CD4-positive, alpha-beta T cell treated with Interleukin-10 for 1 hour (primary cell): ENCODE measurements around the gene CERKL.

ENCODE experiments used
- DNase-seq: peaks from one replicate; pipeline ENCODE4 v3.0.0-alpha.2; 2020

CERKL gene

DNA sequence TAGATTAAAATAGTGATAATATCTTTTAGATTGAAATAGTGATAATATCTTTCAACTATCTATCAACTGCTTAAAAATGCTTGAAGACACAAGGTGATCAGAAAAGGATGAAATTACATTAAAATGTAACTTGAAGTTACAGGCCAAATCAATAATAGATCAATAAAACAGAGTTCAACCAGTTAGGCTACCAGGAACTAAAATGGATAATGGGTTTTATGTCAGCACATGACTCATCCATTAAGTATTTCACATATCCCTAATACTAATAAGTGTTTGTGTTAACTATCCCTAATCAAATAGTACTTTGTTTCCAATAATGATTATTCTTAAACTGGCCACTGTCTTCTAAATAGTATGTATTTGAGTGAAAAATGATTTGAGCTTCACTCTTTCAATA lies 33.7 kb downstream of the CERKL start:
- DNase-seq, result no peak

DNA sequence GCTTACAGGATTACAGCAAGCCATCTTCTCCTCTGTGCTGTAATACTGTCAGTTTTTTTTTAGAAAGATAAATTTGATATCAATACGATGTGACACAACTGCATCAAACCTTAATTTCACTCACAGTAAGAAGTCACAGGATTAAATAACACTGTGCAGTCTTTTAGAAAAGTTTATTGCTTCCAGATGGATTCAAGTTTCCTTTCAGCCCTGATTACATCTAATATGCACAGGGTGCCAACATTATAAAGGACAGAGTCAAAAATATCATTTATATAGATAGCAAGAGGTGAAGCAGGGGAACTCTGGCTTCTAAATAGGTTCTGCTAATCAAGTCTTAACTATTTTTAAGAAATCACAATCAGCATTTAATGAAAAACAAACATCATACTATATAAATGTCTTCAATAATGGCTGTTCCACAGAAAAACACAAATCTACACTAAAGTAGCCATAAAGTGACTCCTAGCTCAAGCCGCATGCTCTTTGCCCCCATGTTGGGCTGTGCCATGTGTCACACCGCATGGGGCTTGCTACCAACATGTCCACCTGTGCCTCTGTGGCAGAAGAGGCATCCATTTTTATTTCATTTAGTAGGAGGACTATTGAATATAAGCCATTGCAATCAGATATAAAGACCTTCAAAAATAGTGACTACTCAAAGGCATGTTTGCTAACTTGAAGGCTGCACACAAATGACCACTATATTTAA lies 35.0 kb downstream of the CERKL start:
- no peak for DNase-seq

DNA sequence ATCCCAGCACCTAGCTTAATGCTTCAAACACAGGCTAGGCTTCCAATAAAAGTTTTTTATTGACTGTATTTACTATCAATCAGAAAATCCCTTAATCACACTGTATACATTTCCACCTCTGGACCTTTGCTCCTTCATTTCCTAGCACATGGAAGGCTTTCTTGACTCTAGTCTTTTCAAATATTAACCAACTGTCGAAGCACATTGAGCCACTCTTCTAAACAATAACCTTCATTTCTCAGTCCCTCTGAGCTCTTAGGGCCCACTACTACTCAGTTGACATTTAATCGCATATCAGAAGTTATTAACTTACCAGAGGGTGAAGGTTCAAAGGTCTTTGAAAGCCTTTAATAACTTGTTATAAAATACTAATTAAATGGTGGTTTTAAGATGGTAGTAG lies 37.4 kb downstream of the CERKL start:
- DNase-seq, result no peak

DNA sequence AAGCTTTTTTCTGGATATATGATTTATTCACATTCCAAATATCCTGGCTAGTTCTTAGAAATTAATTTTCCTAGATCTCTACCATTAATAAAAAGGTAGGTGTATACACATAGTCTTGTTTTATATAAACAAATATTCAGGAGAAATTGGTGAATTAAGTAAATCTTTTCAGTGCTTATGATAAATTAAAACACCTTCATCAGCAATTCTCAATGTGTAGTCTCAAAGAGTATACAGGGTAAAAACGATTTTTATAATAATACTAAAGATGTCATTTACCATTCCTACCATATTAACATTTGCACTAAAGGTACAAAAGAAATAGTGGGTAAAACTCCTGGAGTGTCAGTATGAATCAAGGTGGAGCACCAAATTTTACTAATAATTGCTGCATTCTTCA lies 40.2 kb downstream of the CERKL start:
- no peak for DNase-seq

DNA sequence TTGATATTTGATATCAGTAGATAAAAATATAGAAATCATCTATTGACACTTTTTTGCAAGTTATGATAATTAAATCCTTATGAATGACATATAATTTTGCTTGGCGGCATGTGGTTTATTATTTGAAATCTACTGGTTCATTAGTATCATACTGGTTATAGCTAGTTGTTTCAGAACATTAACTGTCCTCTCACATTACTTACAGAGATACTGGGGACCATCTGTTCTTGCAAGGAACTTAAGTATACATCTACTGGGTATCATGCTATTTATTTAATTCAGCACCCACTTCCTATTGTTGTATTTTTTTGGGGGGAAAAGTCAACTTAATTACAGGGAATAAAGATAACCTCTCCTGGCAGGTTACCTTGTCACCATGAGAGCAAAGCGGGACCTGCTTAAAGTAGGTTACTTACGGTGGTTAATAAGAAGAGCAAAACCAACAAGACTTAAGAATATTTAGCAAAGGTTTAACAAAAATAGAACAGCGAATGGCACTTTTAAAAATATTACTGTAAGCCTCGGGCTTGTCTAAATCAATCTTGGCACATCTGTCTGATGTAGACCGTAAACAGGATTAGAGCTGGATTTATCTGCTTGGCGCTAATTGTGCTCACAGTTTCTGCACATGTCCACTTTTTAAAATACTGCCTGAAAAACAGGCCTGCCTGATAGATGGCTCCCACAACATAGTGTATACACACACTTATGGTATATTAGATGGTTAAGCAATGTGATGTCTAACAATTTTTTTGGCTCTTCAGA lies 41.8 kb downstream of the CERKL start:
- DNase-seq, result no peak

DNA sequence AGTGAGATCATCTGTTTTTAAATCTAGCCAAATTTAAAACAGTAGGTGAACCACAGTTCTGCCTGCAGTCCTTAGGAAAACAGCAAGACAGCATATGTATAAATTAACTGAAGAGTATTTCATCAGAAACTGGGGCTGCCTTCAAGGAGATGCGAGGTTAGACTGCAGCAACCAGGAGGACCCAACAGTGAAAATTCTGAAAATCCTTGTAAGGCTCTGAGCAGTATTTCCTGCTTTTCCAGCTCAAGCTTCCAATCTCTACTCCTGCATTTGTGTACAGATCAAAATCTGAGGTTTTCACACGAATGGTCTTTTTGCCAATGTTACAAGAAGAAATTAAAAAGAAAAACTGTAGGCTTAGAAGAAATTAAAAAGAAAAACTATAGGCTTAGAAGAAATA lies 43.7 kb downstream of the CERKL start:
- no peak for DNase-seq

- no peak for DNase-seq
Measured at GRCh38 chr2:181607629-181608590, 49.0 kb downstream of the CERKL start.

- DNase-seq, result no peak
Measured at GRCh38 chr2:181605889-181606837, 50.7 kb downstream of the CERKL start.

GRCh38 chr2:181602017-181602416 lies 54.9 kb downstream of the CERKL start:
- DNase-seq, result no peak

DNA sequence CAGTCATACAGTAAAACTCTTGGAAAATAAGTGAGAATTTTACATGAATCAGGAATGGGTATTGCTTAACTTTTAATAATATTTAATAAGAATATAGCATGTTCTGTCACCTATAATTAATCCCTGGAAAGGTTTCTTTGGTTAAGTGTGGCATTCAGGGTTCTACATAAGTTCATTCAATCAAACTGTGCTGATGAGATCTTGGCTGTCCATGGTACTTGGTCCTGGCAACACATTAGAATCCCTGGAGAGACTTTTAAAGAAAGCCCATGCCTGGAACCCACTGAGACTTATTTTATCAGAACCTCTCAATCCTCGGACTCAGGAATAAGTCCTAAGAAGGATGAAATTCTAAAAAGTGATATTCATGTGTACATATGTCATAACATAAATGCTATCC lies 60.3 kb downstream of the CERKL start:
- no peak for DNase-seq

DNA sequence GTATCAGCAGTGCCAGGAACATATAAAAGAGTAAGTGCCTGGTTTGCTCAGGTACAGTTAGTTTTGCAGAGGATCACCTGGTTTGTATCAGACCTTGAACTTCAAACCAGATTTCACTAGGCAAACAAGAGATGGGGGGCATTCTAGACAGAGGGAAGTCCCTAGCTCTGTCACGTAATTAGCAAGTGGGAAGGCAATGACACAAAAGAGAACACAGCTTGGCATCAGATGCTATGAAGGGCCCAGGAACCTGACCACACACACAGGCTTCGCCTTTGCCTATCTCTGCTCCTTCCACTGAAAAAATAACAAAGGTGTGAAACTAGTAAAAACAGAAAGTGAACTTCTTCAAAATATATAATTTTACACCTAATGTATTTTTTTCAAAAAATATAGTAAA lies 62.6 kb downstream of the CERKL start:
- no peak for DNase-seq

DNA sequence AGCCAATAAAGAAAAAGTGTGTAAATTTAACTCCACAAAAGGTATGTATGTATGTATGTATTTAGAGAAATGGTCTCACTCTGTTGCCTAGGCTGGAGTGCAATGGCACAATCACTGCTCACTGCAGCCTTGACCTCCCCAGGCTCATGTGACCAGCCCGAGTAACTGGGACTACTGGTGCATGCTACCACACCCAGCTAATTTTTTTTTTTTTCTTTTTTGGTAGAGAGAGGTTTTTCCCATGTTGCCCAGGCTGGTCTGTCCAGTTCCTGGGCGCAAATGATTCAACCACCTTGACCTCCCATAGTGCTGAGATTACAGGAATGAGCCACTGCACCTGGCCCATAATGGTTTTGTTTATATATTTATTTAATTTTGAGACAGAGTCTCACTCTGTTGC lies 67.1 kb downstream of the CERKL start:
- no peak for DNase-seq

GRCh38 chr2:181588546-181588945 lies 68.4 kb downstream of the CERKL start:
- DNase-seq, result no peak

GRCh38 chr2:181586569-181587081 lies 70.3 kb downstream of the CERKL start:
- DNase-seq, result peak; percentile 1

GRCh38 chr2:181585732-181586131 lies 71.2 kb downstream of the CERKL start:
- no peak for DNase-seq

GRCh38 chr2:181581534-181581933 lies 75.4 kb downstream of the CERKL start:
- no peak for DNase-seq

GRCh38 chr2:181578829-181579228 lies 78.1 kb downstream of the CERKL start:
- no peak for DNase-seq

DNA sequence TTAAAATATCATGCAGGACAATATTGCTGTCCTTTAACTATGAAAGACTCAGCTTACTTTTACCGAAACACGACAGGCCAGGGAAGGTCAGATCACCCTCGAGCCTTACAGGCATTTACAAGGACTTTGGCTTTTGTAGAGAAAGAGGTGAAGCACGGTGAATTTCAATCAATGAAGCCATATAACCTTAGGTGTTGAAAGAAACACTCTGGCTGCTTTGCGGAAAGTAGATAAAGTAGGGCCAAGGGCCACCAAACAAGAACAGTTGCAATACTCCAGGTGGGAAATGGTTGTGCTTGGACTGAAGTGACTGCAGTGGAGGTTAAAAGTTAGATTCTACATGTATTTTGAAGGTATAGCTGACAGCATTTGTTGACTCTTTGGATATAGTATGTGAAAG lies 80.5 kb downstream of the CERKL start:
- no peak for DNase-seq

DNA sequence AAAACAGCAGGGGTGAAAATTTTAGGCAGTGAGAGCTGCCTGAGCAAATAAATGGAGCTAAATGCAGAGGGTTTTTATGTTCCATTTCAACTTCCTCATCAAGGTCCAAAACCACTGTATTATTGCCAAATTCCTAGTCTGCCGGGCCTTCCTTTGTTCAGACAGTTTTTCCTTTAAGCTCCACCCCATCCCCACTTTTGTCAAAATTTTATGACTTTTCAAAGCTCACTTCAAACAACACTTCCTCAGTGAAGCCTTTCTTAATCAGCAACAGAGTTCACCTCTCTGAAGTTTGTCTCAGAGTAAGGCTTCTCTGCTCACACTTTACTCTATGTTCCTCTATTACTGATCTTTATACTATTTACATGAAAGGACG lies 81.3 kb downstream of the CERKL start:
- no peak for DNase-seq

DNA sequence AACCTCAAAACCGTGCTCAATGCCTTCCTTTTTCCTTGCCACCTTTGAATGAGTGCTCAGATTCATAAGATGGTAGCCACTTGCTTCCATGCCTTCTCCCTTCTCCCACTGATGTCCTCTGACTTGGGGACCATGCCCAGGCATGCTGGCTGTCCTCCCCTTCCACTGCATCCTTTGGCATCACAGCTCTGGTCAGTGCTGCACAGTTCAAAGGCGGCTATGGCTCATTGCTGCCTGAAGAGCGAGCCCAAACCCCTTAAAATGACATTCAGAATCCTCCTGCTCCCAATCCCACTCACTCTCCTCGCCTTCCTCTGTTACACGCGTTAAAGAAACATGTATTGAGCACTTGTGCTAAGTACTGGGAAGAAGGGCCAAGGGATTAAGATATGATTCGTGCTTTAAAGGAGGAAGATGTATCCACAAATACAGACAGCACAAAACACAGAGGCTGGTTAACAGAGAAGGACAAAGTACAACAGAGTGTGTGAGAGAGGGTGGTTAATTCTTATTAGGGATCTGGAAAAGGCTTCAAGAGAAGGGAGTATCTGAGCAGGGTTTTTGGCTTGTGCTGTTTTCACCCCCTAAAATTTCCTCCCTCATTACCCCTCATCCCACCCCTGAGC lies 81.8 kb downstream of the CERKL start:
- no peak for DNase-seq

DNA sequence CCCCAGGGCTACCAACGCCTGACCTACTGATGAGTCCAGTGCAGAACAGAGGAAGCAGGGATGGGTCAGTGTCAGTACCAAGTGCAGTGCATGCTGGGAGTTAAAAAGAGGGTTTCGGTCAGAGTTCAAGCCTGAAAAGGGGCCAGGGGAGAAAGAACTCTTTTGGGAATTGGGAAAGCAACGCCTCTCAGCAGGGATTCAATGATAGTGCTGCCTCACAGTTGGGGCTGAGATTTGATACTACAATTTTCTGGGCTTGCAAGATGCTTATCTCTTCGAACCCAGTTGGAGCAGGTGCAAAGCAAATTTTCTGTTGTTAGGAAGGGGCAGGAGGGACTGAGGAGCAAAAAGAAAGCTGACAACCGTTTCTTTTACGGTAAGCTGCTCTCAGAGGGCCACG lies 82.6 kb downstream of the CERKL start:
- DNase-seq, result no peak
